ENCODE results near the gene EPN1.

Gene EPN1

GRCh38 chr19:55650126-55650557, 24.9 kb upstream of the EPN1 start:
- no peak overlapping the region for H3K4me3 ChIP-seq (ENCODE audit: low read length)
- no peak for TF ChIP-seq ZNF274 (IDR thresholded peaks at IDR 0.05; ENCODE audit: low read depth, low read length)

- H3K4me3 ChIP-seq (ENCODE audit: low read length): no peak overlapping the region
- no peak for TF ChIP-seq ZNF274 (IDR thresholded peaks at IDR 0.05; ENCODE audit: low read depth, low read length)
Measured at GRCh38 chr19:55650602-55651230, 24.3 kb upstream of the EPN1 start.

GRCh38 chr19:55651236-55651635, 23.8 kb upstream of the EPN1 start:
- no peak for TF ChIP-seq ZNF274 (IDR thresholded peaks at IDR 0.05; ENCODE audit: low read depth, low read length)
- H3K4me3 ChIP-seq (ENCODE audit: low read length): no peak overlapping the region

GRCh38 chr19:55652311-55653128, 22.5 kb upstream of the EPN1 start:
- TF ChIP-seq ZNF274 (IDR thresholded peaks at IDR 0.05; ENCODE audit: low read depth, low read length): no peak
- no peak overlapping the region for H3K4me3 ChIP-seq (ENCODE audit: low read length)

- TF ChIP-seq ZNF274 (IDR thresholded peaks at IDR 0.05; ENCODE audit: low read depth, low read length): no peak
- peak overlapping the region; percentile 72; the same call in 1 of the 2 replicates for H3K4me3 ChIP-seq (ENCODE audit: low read length)
Measured at GRCh38 chr19:55653651-55654322, 21.2 kb upstream of the EPN1 start.

GRCh38 chr19:55654323-55654867, 20.6 kb upstream of the EPN1 start:
- peak overlapping the region; percentile 72; the same call in 1 of the 2 replicates for H3K4me3 ChIP-seq (ENCODE audit: low read length)
- no peak for TF ChIP-seq ZNF274 (IDR thresholded peaks at IDR 0.05; ENCODE audit: low read depth, low read length)

- no peak for TF ChIP-seq ZNF274 (IDR thresholded peaks at IDR 0.05; ENCODE audit: low read depth, low read length)
- peak within 1 kb of the TSS; percentile 98 for H3K4me3 ChIP-seq (ENCODE audit: low read length)
Measured at GRCh38 chr19:55654868-55655647, 20.0 kb upstream of the EPN1 start, which contains the start of gene U2AF2. U2AF2 (plus strand) TSS chr19:55655035; CDS start chr19:55655105, 70 bp downstream.

GRCh38 chr19:55655648-55656040, 19.4 kb upstream of the EPN1 start:
- H3K4me3 ChIP-seq (ENCODE audit: low read length): peak overlapping the region; percentile 98
- no peak for TF ChIP-seq ZNF274 (IDR thresholded peaks at IDR 0.05; ENCODE audit: low read depth, low read length)

GRCh38 chr19:55656552-55656951, 18.5 kb upstream of the EPN1 start:
- H3K4me3 ChIP-seq (ENCODE audit: low read length): peak overlapping the region; percentile 98
- TF ChIP-seq ZNF274 (IDR thresholded peaks at IDR 0.05; ENCODE audit: low read depth, low read length): no peak

- H3K4me3 ChIP-seq (ENCODE audit: low read length): peak overlapping the region; percentile 98
- no peak for TF ChIP-seq ZNF274 (IDR thresholded peaks at IDR 0.05; ENCODE audit: low read depth, low read length)
Measured at GRCh38 chr19:55656988-55657747, 17.9 kb upstream of the EPN1 start.

- no peak for TF ChIP-seq ZNF274 (IDR thresholded peaks at IDR 0.05; ENCODE audit: low read depth, low read length)
- H3K4me3 ChIP-seq (ENCODE audit: low read length): no peak overlapping the region
Measured at GRCh38 chr19:55658846-55659459, 16.1 kb upstream of the EPN1 start.

- no peak overlapping the region for H3K4me3 ChIP-seq (ENCODE audit: low read length)
- TF ChIP-seq ZNF274 (IDR thresholded peaks at IDR 0.05; ENCODE audit: low read depth, low read length): no peak
Measured at GRCh38 chr19:55659822-55660221, 15.2 kb upstream of the EPN1 start.
